GM19099 (cell line): Measurements from ENCODE around the gene C1orf198.

Source experiments
- POLR2A ChIP-seq: IDR thresholded peaks from 3 replicates; pipeline ENCODE4 v1.6.1; 2011; ENCODE audit warnings: low read depth; ENCODE audit not compliant: insufficient read length; ENCODE audit errors: extremely low read depth

C1orf198 gene

DNA sequence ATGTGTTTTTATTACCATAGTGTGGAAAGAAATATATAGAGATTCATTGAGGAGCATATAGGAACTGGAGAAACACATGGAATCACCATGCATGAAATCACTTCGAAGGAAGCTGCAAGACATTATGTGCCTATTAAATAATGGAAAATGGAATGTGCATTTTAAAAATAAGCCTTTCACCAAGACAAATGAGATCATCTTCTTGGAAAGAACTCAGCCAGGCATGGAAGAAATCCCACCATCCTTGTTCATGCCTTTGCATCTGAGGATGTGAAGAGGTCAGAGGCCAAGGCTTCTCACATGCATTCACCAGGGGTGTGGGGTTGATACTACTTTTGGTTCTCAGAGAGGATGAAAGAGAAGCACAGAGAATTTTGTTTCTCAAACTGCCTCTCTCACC lies 50.0 kb downstream of the C1orf198 start:
- no peak for TF ChIP-seq POLR2A

DNA sequence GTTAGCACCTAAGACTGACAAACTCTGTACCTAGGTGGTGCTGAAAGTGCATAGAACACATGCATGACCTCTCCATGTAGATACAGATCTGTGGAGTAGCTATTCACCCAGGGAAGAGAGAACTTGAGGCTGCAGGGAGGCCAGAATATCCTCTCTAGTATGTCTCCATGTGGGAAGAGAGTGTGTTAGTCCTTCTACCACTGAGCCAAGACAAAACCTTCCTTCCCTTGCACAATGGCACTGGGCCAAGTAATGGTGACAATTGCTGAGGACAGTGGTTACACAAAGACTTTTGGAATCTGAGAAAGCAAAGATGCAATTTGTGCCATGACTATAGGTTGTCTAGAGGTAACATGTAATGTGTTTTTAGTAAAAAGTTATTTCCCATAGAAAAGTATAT lies 52.3 kb downstream of the C1orf198 start:
- TF ChIP-seq POLR2A = no peak

DNA sequence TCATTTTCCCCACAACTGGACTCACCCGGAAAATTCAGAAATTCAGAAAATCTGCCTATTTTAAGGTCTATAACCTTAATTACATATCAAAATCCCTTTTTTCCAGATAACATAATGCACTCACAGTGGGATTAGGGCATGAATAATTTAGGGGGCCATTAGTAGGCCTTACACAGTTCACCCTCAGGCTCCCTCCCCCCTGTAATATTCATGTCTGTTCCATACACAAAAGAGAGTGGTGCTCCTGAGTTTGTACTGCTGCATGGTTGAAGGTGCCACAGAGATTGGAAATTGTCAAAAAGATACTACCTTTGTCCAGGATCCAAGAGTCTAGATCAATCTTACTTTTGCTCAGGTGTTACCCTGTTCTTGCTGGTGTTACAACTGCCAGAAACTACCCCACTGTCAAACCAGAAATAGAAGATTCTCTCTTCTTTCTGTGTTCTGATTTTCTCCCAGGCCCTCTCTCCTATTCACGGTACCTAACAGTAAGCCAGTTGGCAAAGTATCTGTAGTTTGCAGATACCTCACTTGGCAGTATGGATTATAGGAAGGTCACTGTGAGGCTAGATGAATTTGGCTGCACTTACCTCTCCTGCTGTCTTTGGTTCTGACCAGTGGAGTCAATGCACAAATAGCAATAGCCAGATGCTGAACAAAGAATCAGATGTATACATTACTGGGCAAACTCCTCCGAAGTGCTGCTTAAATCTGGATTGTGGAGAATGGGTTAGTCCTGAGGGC lies 53.2 kb downstream of the C1orf198 start:
- TF ChIP-seq POLR2A = no peak

DNA sequence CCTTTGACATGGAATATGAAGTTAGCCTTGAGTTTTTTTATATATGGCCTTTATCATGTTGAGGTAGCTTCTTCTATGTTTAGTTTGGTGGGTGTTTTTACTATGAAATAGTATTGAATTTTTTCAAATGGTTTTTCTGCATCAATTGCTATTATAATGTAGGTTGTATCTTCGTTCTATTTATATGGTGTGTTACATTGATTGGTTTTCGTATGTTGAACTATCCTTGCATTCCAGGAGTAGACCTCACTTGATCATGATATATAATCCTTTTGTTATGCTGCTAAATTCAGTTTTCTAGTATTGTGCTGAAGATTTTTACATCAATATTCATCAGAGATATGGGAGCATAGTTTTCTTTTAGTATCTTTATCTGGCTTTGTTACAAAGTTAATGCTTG lies 55.8 kb downstream of the C1orf198 start:
- TF ChIP-seq POLR2A = no peak

DNA sequence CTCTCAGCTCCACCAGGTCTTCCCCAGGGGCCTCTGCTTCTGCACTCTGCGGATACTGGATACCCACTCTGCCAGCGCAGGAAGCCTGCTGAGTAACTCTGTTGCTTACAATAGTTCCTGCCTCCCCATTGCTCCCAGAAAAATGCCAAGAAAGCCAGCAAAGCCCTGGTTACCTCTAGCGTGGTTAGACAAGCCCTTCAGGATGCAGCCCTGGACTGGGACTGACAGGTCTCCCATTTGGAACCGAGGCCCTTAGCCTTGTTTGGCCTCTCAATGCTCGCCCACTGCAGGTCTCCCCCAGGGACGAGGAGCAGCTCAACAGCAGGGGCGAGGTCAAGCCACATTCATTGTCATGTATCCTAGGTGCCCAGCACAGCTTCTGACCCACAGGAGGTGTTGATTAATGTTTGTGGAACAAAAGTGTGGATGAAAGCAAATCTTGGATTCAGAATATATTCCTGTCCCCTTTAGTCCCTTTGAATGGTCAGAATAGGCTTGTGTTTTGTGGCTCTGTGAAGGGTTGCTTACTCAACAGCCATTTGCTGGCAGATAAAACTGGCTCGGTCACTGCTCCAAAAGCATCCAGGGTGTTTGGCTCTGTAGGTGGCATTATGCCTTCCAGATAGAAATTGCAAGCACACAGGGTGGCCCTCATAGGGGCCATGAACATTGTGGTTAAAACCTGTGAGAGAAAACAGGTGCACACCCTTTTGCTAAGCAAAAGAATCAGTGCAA lies 58.9 kb downstream of the C1orf198 start:
- TF ChIP-seq POLR2A = no peak

DNA sequence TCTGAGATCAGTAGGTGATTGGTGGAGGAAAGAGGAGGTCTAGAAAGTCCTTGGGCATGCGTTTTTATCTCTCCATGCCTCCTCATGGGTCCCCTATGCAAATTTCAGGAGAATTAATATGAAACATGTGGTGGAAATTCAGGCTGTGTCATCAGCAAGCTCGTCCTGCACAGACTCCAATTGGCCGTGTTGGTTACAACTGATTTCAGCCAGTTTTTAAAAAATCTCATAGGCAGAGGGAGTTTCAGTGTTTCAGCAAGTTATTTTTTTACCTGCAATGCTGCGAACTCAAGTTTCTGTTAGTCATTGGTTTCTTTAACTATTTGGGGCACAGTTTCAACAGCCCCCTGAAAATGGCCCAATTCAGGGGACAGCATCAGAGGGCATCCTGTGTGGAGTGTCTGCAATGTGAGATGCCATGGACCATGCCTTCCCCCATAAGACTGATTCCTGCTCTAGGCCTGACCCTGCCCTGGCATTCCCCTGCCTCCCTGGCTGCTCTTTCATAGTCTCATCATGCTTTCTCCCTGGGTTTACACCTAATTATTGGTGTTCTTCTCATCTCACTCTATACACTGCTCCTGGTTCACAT lies 59.9 kb downstream of the C1orf198 start:
- TF ChIP-seq POLR2A = no peak

DNA sequence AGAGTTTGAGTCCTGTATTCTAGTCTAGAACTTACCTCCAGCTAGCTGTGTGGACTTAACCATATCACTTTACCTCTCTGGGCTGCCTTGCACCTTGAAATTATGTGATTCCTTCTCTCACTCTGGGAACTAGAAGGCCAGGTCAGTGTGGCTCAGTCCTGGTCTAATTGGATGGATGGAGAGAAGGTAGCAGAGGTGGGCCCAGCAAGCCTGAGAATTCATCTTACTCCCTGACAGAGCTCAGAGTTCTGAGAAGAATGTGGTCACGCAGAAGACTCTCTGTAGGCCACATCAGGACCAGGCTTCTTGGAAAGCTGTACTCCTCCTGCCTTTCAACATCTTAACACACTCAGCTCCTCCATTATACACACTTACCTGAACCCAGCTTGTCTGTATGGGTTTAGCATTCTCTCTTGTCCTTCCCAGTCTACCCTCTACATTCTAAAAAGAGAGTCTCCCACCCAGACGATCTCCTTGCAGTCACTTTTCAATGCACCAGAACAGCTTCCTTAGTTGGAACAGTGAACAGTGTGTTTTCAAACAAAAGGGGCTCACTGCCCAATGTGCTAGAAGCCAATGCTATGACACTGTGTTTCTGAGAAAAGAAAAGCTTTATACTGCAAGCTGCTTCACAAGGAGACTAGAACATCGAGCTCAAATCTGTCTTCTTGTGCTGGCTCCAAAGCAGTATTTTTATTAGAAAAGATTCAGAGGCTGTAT lies 60.6 kb downstream of the C1orf198 start:
- no peak for TF ChIP-seq POLR2A

DNA sequence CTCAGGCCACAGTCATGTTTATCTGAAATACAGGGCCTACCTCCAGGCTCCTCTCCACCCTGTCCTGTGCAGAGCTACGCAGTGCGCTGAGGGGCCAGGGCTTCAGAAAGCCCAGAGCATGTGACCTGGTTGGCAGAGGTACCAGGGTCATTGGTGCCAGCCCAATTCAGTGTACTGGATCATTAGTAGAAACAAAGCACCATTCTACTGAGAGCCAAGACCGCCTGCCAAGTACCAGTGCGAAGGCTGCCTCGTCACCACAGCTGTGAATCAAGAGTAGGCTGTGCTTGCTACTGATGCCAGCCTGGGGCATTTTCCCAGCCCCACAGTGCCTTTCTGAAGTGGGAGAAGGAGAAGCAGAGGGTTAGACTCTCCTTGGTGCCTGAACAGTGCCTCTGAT lies 61.3 kb downstream of the C1orf198 start:
- no peak for TF ChIP-seq POLR2A

DNA sequence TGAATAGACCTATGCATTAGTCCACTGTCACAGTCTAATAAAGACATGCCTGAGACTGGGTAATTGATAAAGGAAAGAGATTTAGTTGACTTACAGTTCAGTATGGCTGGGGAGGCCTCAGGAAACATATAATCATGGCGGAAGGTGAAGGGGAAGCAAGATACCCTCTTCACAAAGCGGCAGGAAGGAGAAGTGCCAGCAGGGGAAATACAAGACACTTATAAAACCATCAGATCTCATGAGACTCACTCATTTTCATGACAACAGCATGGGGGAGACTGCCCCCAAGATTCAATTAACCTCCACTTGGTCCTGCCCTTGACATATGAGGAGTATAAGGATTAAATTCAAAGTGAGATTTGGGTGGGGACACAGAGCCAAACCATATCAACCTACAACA lies 61.8 kb downstream of the C1orf198 start:
- TF ChIP-seq POLR2A = no peak

DNA sequence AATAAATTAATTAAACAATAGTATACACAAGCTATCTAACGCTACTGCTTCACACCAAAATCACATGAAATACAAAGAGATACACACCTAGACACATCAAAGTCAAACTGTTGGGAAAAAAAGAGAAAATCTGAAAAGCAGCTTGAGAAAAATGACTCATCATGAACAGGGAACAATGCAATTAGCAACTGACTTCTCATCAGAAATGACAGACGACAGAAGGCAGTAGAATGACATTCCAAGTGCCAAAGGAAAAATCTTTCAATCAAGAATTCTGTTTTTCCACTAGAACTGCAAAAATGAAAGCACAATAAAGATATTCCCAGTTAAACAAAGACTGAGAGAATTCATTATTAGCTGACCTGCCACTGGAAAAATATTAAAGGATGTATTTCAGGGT lies 63.9 kb downstream of the C1orf198 start:
- no peak for TF ChIP-seq POLR2A

DNA sequence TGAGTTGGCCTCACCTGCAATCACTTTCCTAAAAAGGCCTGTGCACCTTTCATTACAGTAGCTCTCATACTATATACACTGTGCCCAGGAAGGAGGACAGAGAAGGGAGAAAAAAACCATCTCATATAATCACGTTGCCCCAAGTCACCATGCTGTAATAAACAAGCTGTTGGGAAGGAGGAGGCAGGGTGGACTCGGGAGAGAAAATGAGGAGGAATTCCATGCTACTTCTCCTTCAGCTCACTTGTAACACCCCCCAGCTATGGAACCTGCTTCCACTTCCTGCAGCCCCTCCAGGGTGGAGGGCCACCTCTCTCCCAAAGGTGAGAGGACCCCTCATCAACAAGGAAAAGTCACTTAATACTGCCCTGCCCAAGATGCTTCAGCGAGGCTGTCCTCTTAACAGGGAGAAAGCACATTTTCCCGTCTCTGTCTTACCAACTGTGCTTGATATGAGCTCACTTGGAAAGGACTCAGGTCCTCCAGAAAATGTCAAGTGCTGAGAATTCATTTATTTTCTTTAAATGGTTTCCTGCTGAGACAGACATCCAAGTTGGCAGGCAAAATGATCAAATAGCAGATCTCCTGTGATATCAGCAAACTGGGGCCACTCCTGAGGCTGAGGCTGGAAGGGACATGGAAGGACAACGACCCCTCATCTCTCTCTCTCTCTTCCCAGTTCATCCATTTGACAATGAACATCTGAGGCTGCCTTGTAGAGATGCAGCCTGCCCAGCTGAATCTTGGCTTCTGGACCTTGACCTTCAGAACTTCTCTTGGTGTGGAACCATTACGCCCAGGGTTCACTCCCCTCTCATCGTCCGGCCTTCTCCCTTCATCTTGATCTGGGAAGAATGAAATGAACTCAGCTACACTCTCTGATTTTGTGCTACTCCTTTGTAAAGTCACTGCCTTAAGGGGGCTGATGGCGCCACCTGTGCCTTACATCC lies 67.2 kb downstream of the C1orf198 start:
- TF ChIP-seq POLR2A = no peak

DNA sequence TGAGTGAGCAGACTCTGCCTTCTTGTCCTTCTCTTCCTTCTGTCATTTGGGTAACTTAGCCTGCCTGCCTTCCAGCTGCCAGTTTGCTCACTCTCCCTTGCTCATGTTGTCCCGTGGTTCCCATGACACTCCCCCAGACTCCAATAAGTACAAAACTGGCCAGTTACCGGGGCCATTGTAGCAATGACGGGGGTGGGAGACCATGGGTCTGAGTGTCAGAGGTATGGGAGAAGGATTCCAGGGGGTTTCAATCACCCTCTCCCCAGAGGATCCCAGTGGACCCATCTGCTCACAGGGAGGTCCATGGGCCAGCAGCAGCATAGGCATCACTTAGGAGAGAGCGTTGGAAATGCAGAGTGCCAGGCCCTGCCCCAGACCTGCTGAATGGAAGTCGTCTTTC lies 69.8 kb downstream of the C1orf198 start:
- TF ChIP-seq POLR2A = no peak

DNA sequence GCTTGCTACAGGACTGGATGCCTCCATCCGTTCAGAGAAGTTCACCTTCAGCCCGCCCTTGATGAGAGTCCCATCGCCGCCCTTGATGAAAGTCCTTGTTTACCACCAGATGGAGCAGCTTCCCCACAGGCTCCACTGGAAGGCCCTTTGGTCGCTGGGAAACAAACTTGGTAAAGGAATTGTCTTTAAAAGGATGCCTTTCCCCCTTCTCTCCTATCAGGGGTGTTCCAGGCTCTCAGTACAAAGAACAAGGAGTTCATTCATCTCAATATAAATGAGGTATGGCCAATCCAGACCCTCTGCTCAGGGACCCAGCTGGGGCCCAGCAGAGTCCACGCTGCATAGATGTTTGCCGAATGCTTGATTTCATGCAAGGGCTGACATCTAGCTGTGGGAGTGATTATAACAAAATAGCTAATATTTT lies 70.4 kb downstream of the C1orf198 start:
- no peak for TF ChIP-seq POLR2A

DNA sequence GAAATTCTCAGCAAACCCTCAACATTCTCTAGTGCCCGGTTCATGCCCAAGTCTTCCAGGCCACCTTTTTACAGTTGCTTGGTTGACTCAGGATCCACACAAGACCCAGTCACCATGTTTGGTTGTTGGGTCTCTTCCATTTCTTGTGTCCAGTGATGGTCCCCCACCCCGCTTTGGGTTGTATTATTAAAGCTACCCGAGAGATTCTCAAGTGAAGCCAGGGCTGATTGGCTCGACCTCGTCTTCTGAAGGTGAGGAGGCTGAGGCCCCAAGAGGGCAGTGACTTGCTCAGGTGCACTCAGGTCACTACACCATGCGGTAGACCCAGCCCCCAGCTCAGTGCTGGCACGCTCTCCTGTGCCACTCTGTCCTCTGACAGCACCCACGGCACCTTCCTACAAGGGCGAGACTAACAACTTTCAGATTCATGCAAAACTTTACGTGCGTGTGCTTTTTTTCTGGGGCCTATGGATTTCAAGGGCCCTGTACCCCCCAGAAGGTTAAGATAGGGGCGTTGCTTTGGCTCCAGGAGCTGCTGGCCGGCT lies 70.9 kb downstream of the C1orf198 start:
- no peak for TF ChIP-seq POLR2A

DNA sequence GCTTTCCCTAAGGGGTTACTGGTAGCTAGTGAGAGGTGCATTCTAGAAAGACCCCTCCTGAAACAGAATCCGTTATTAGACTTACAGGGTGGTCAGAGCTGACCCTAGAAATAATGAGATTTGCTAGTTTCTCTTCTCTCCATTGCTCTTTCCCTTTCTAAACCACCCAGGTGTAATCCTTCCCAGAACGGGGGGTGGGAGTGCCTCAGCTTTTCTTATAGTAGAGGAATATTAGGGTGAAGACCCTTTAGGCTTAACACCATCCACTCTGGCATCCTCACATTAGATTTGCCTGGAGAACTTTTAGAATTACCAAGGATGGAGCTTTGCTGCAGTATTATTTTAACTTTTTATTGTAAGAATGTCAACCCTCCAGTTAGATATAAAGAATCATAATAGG lies 71.7 kb downstream of the C1orf198 start:
- no peak for TF ChIP-seq POLR2A
